Gastroesophageal sphincter (tissue), 3 donors: Measurements from ENCODE around the gene PCSK5.

ENCODE experiments used
- CTCF ChIP-seq, 4 experiments: fragments of 200-600 bp in 2 of 4; fragments of 450-650 bp in 2 of 4; sonication (generic) in 1 of 4; IDR thresholded peaks; one replicate each; pipeline ENCODE4 v1.5.1; 2017 to 2019; ENCODE audit warnings: antibody characterized with exemption in 4 of 4, mild to moderate bottlenecking in 2 of 4, moderate library complexity in 2 of 4
- EP300 ChIP-seq: sonication (generic); formaldehyde crosslinking; IDR thresholded peaks from one replicate; pipeline ENCODE4 v1.6.1; 2017; ENCODE audit warnings: antibody characterized with exemption, mild to moderate bottlenecking
- POLR2A ChIP-seq, 2 donors: fragments of 450-650 bp; IDR thresholded peaks; one replicate each; pipeline ENCODE4 v1.6.1; 2017; ENCODE audit warnings: antibody characterized with exemption in 2 of 2, mild to moderate bottlenecking in 2 of 2, moderate library complexity in 1 of 2

- TF ChIP-seq CTCF (IDR thresholded peaks at IDR 0.05) (no peak), EP300 (no peak), POLR2A (IDR thresholded peaks at IDR 0.05) (no peak)
These were observed 211.5 kb downstream of the PCSK5 start for GRCh38 chr9:76101947-76102346.
